H7 (cell line): ENCODE data around the gene BZW2. TPM values are rescaled to one million over a fixed set of nuclear protein-coding genes. Genes with fewer than 3 reads are reported as not detected.
"Not testable (repeated sequence)": the region's sequence is repeated elsewhere in the genome, so short reads cannot be mapped to it uniquely, and the experiment has no call there.

ENCODE experiments used
- DNase-seq: peaks from one replicate; pipeline ENCODE4 v3.0.0; 2012
- H3K27me3 ChIP-seq: 2 replicates; pipeline ENCODE4 v1.6.0; 2011; ENCODE audit warnings: mild to moderate bottlenecking, low read length; ENCODE audit not compliant: control insufficient read depth, insufficient read depth
- H3K36me3 ChIP-seq: replicated peaks from 2 replicates; pipeline ENCODE4 v1.5.1; 2011; ENCODE audit warnings: low read length; ENCODE audit not compliant: control insufficient read depth, insufficient read depth
- H3K4me3 ChIP-seq: 2 replicates; pipeline ENCODE4 v1.5.1; 2011; ENCODE audit warnings: low read depth, mild to moderate bottlenecking, control low read depth, low read length, moderate library complexity; ENCODE audit not compliant: insufficient read depth
- total RNA-seq: library from RNA; depleted of rRNA; stranded (reverse); fragments of >200 nt; shearing (Covaris generic); gene quantifications from 2 replicates; pipeline ENCODE4 v1.2.3, GENCODE V29; 2014

Gene BZW2
- total RNA-seq, 1 experiment from 2014 or later, result 99.0 TPM

DNA sequence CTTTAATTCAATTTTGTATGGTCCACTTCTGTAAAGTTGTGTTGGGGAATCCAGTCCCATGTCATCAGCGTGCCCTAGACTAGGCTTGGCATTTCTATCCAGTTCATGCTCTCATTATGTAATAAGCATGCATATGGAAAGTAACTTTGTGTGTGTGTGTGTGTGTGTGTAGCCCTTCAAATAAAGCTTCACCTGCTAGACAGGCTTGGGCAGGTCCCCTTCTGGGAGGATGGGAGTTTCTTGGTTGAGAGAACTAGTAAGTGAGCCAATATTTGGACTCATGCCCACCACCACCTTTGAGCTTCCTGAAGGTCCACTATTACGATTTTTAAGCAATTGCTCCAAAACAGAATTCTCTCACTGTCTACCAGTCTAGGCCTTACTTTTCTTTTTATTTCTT lies 6.9 kb downstream of the BZW2 start:
- DNase-seq, result no peak
- H3K36me3 ChIP-seq, result no peaks in the 10 kb centered on the region

DNA sequence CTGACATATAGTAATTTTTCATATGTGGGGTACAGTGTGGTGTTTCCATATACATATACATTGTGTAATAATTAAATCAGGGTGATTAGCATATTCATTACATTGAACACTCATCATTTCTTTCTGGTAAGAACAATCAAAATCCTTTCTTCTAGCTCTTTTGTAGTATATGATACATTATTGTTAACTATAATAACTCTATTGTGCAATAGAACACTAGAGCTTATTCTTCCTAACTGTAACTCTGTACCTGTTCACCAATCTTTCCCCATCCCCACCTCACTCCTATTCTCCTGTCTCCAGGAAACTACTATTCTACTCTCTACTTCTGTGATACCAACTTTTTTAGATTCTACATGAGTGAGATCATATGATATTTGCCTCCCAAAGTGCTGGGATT lies 9.4 kb downstream of the BZW2 start:
- H3K36me3 ChIP-seq, result no peaks in the 10 kb centered on the region
- H3K4me3 ChIP-seq, result no peak overlapping the region
- no peaks in the 10 kb centered on the region for H3K27me3 ChIP-seq
- no peak for DNase-seq

More for the DNA sequence above, 6.9 kb downstream of the BZW2 start:
- Histone ChIP-seq H3K27me3 (no peaks in the 10 kb centered on the region), H3K4me3 (no peak overlapping the region)

DNA sequence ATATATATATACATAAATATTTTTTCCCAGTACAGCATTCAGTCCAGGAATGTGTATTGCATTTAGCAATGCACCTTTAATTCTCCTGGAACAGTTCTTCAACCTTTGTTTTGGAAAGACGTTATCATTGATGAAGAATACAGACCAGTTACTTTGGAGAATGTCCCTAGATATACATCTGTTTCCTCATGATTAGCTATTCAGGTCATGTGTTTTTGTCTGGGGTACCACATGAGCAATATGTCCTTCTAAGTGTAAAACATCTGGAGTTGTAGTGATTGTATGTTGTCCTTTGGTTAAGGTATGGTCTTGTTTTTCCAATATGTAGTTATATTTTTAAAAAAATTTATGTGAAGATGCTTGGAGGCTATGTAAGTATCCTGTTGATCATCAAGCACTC lies 10.2 kb downstream of the BZW2 start:
- H3K27me3 ChIP-seq, result no peaks in the 10 kb centered on the region
- no peak overlapping the region for H3K4me3 ChIP-seq
- H3K36me3 ChIP-seq, result no peaks in the 10 kb centered on the region
- no peak for DNase-seq

DNA sequence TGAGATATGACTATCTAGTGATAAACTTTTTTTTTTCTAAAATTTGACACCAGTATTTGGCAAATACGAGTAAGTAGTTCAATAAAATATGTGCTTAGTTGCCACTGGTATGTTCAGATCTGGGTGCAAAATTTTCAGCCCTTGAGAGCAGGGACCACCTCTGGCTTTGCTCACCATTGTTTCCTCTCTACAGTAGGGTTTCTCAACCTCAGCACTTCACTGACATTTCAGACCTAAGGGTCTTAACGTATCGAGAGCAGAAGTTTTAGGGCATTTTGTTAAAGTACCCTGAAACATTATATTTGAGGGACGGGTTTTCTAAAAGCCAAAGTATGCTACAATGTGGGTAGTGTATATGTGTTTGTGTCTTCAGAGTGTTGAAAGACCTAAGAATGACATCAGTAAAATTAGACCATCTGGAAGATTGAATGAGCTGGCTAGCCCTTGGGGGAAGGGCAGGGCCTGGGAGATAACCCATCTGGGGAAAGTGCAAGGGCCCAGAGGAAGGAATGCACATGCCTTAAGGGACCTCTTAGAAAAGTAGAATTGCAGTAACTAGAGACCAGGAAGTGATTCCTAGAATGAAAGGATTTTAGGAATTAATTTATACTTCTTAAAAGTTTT lies 11.8 kb downstream of the BZW2 start:
- Histone ChIP-seq H3K27me3 (no peaks in the 10 kb centered on the region), H3K36me3 (no peaks in the 10 kb centered on the region), H3K4me3 (no peak overlapping the region)
- peak; percentile 19 for DNase-seq

DNA sequence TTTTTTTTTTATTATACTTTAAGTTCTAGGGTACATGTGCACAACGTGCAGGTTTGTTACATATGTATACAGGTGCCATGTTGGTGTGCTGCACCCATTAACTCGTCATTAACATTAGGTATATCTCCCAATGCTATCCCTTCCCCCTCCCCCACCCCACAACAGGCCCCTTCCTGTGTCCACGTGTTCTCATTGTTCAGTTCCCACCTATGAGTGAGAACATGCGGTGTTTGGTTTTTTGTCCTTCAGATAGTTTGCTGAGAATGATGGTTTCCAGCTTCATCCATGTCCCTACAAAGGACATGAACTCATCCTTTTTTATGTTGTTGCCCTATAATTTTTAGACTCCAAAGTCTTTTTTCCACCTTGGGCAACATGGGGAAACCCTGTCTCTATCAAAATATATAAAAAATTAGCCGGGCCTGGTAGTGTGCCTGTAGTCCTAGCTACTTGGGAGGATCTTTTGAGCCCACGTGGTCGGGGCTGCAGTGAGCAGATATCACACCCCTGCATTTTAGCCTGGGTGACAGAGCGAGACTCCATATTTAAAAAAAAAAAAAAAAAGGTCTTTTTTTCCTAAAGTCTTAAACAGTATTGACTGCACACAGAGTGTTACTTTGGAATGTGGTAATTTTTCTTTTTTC lies 14.0 kb downstream of the BZW2 start:
- H3K4me3 ChIP-seq, H3K36me3 ChIP-seq, DNase-seq, H3K27me3 ChIP-seq: not testable (repeated sequence)

DNA sequence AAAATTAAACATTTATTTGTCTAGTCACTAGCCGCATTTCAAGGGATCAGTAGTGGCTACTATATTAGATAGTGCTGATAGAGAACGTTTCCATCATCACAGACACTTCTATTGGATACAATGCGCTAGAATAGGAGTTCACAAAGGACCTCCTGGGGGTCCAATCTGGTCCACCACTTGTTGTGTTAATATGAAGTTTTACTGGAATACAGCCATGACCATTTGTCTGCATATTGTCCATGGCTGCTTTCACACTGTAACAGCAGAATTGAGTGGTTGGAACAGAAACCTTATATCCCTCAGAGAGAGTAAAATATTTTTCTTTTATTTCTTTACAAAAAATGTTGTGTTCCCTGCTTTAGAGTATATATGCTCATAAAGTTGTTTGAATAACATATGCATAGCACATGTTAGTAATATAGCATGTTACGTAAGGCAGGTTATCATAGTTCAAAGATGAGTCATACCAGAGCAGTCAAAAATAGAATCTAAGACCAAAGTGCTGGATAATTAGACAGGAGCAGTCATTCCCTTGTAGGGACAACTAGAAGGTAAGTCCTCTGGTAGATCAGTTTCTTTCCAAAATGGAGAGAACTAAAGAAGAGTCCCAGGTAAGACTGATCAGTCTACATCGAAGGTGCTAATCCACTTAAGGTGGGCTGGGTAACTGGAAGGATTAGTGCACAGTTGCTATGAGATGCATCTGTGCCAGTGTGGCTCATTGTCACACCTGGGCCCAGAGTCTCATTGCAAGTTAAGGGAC lies 14.9 kb downstream of the BZW2 start:
- H3K27me3 ChIP-seq, result no peaks in the 10 kb centered on the region
- H3K4me3 ChIP-seq, result no peak overlapping the region
- DNase-seq, result no peak
- no peaks in the 10 kb centered on the region for H3K36me3 ChIP-seq

DNA sequence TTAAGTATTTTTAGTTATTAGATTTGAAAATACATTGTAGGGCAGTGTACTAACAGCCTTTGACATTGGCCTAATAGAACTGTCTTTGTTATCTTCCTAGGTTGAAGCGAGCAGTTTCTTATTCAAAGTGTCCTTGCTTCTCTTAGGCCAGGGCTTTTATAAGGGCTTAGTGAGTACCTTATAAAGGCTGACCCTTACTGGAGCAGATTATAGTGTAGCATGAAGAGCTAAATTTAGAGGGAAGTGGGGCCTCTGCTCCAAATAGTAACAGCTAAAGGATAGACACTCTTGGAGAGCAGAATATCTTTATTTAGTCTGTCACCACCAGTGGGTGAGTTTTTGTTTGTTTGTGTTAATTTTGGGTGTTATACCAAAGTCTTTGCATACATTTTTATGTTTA lies 15.9 kb downstream of the BZW2 start:
- no peak overlapping the region for H3K4me3 ChIP-seq
- DNase-seq, result no peak
- H3K27me3 ChIP-seq, result no peaks in the 10 kb centered on the region
- no peaks in the 10 kb centered on the region for H3K36me3 ChIP-seq

DNA sequence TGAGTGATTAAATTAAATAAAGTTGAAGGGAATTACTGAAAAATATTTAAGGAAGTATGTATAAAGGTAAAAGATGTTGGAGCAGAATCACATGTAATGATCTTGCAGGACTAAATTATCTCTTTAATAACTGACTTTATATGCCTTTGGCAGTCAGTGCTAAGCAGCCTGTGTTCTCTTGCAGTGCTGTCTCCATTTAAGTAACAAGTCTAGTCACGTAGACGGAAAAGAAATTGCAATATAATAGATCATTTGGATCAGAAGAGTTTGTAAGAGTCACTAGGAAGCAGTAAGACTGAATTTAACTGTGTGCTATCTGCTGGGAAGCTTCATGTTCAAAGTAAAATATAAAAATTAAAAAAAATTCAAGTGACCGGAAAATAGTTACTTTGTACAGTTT lies 21.4 kb downstream of the BZW2 start:
- no peak overlapping the region for H3K4me3 ChIP-seq
- no peaks in the 10 kb centered on the region for H3K27me3 ChIP-seq
- no peak for DNase-seq
- H3K36me3 ChIP-seq, result no peaks in the 10 kb centered on the region

DNA sequence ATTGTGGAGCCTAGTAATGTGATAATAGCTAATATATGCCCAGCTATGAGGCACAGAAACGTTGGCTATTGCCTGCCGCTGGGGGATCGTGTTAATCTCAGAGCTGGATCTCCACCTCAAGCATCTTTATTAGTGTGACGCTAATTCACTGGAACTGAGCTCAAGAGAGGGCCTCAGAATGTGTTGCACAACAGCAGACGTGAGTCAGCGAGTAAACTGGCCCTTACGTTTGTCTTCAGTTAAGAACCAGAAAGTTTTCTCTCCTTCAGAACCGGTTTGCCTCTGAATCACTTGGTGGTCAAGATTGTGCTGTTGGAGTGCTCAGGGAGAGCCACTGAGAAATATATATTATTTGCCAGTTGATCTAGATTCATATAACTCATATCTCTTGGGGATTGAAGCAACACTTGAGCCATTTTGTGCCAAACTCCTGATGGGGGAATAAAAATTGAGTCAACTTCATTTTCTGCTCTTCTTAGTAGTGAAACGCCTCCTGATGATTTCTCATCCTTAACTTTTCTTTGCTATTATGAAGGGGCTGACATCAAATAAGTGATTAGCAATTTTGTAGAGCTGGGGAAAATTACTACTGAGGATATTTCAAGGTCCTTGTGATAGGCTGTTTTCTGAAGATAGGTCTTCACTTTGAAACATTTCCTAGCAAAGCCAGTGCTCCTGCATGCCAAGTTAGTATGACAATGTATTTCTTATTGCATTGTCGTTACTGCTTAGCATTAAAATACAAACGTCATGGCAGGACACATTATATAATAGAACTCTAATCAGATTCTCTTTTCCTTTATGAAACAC lies 22.3 kb downstream of the BZW2 start:
- H3K4me3 ChIP-seq, result no peak overlapping the region
- H3K36me3 ChIP-seq, result no peaks in the 10 kb centered on the region
- no peak for DNase-seq
- H3K27me3 ChIP-seq, result no peaks in the 10 kb centered on the region

DNA sequence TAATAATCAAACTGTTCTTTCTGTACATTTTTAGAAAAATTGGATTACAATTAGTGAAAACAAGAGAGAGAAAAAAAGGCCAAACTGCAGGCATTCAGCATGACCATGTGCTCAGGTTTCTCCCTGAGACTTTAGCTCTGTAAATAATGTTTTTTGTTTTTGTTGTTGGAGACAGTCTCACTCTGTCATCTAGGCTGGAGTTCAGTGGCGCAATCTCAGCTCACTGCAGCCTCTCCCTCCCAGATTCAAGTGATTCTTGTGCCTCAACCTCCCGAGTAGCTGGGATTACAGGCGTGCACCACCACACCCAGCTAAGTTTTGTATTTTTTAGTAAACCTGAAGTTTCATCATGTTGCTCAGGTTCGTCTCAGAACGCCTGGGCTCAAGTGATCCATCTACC lies 23.0 kb downstream of the BZW2 start:
- H3K4me3 ChIP-seq, result no peak overlapping the region
- H3K36me3 ChIP-seq, result no peaks in the 10 kb centered on the region
- no peaks in the 10 kb centered on the region for H3K27me3 ChIP-seq
- no peak for DNase-seq

DNA sequence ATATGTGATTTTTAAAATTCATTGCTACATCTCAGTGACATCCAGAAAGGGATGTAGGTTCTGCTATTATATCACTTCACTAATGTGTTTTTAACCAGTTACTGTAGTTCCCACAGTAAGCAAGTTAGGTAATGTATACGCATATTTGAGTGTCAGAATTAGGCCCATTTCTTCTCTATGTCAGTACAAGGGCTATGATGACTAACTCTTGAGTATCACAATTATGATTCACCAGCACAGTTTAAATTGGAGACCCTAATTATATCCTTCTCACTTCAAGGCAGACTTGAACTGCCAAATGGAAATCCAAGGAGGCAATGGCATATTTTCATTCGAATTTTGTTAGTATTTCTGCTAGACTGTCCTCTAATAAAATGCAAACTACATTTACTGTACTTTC lies 23.6 kb downstream of the BZW2 start:
- no peak for DNase-seq
- no peak overlapping the region for H3K4me3 ChIP-seq
- H3K36me3 ChIP-seq, result no peaks in the 10 kb centered on the region
- H3K27me3 ChIP-seq, result no peaks in the 10 kb centered on the region

DNA sequence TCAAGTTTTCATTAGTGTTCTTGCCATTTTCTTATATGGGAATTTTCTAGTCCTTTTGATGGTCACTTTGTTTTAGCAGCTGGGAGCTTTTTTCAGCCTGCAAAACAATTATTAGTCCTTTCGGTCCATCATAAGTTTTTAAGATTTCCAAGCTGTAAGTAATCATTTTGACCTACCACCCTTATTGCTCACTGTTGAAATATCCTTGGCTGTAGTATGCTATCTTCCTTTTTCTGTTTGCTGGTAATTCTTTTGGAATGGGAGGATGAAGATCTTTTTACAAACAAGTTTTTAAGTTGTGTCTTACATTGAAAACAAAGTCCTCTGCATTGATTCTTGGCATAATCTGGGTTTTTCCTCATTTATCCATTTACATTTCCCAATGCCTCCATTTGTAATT lies 24.0 kb downstream of the BZW2 start:
- H3K4me3 ChIP-seq, result no peak overlapping the region
- no peaks in the 10 kb centered on the region for H3K27me3 ChIP-seq
- no peak for DNase-seq
- no peaks in the 10 kb centered on the region for H3K36me3 ChIP-seq

DNA sequence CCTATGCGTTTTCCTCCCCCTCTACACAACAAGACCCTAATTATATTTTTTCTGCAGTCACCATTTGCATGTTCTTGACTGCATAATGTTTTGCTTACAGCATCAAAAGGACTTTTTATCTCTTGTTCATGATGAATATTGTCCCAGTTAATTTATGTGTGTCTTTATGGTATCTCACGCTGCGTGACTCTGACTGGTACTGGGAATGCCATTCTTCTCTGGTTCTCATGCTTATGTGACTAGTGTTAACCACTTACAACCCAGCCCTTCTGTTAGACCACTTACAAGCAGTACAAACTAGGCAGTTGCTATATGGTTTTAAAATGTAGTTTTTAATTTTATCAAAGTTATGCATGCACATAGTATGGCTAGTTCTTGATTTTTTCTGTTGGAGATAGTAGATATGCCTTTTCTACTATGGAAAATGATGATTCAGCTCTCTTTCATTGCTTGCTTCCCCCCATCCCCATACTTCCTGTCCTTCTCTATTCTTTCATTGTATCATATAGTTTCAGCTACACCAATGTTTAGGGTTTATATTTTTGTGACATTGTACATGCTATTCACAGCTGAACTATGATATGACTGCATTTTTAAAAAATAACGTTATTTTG lies 24.9 kb downstream of the BZW2 start:
- no peak for DNase-seq
- no peak overlapping the region for H3K4me3 ChIP-seq
- H3K36me3 ChIP-seq, result peaks cover 2% of the 10 kb centered on the region
- no peaks in the 10 kb centered on the region for H3K27me3 ChIP-seq

DNA sequence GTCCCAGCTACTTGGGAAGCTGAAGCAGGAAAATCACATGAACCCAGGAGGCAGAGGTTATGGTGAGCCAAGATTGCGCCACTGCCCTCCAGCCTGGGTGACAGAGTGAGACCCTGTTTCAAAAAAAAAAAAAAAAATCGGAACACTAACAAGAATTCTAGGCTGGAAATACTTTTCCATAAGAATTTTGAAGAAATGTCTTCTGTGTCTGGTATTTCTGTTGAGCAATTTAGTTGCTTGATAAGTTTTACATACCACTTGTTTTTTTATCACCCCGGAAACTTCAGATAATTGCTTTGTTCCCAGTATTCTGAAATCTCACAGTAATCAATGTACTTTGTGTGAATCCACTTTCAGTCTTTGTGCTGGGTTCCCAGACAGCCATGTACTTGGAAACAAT lies 25.8 kb downstream of the BZW2 start:
- Histone ChIP-seq H3K4me3 (no peak overlapping the region), H3K27me3 (no peaks in the 10 kb centered on the region), H3K36me3 (peaks cover 2% of the 10 kb centered on the region)
- DNase-seq, result no peak
